HFFc6 (cell line): ENCODE data around the gene ATP6V0E1. TPM values are rescaled to one million over a fixed set of nuclear protein-coding genes. Genes with fewer than 3 reads are reported as not detected.
"Not testable (repeated sequence)": the region's sequence is repeated elsewhere in the genome, so short reads cannot be mapped to it uniquely, and the experiment has no call there.

ENCODE experiments used
- DNase-seq: peaks from one replicate; pipeline ENCODE4 v3.0.0-alpha.2; 2018
- H3K27ac Mint-ChIP-seq: 2 replicates; pipeline ENCODE4 v1.8.0; 2020; ENCODE audit warnings: mild to moderate bottlenecking, mixed read lengths
- H3K27me3 Mint-ChIP-seq: 2 replicates; pipeline ENCODE4 v1.8.0; 2021; ENCODE audit warnings: mild to moderate bottlenecking, moderate library complexity, mixed read lengths; ENCODE audit not compliant: insufficient read depth
- H3K36me3 Mint-ChIP-seq: 2 replicates; pipeline ENCODE4 v1.8.0; 2021; ENCODE audit warnings: low read depth, mixed read lengths
- H3K4me1 Mint-ChIP-seq: 2 replicates; pipeline ENCODE4 v1.8.0; 2020; ENCODE audit warnings: low read depth, mixed read lengths
- H3K4me3 Mint-ChIP-seq: 2 replicates; pipeline ENCODE4 v1.8.0; 2020; ENCODE audit warnings: mild to moderate bottlenecking, moderate library complexity, mixed read lengths
- H3K9me3 Mint-ChIP-seq: 2 replicates; pipeline ENCODE4 v1.8.0; 2020; ENCODE audit warnings: mild to moderate bottlenecking, mixed read lengths
- CTCF ChIP-seq: fragments of 200-600 bp; sonication (generic); IDR thresholded peaks from 2 replicates; pipeline ENCODE4 v1.5.0; 2021; ENCODE audit warnings: antibody characterized with exemption, mild to moderate bottlenecking
- total RNA-seq, 6 experiments: library from RNA; stranded (reverse); fragmentation: NEBNext Ultra II Directional; extraction: Animal tissue kit (Norgen Biotek cat#: 25700); gene quantifications; 2 replicates in 1 of 6; 3 replicates in 5 of 6; pipeline ENCODE4 v1.2.3, GENCODE V29; 2021

The ATP6V0E1 gene
- total RNA-seq, 6 experiments from 2014 or later, result 462 to 606 (median 488) TPM

GRCh38 chr5:173075137-173075843 is 91.7 kb downstream of the ATP6V0E1 start:
- TF ChIP-seq CTCF, result no peak
- Mint-ChIP-seq H3K4me3 (no peak overlapping the region), H3K36me3 (no peaks in the 10 kb centered on the region)

GRCh38 chr5:173075970-173076369 is 92.4 kb downstream of the ATP6V0E1 start:
- DNase-seq, result no peak
- no peak for TF ChIP-seq CTCF
- Mint-ChIP-seq H3K9me3 (no peaks in the 10 kb centered on the region), H3K4me3 (no peak overlapping the region), H3K27me3 (no peaks in the 10 kb centered on the region), H3K27ac (no peak overlapping the region), H3K4me1 (peaks cover 6% of the 10 kb centered on the region), H3K36me3 (peaks cover 5% of the 10 kb centered on the region; the same call in 1 of the 2 replicates)

More at GRCh38 chr5:173075137-173075843, 91.7 kb downstream of the ATP6V0E1 start:
- DNase-seq, result no peak
- no peaks in the 10 kb centered on the region for H3K9me3 Mint-ChIP-seq
- H3K4me1 Mint-ChIP-seq, result peaks cover 6% of the 10 kb centered on the region
- no peaks in the 10 kb centered on the region for H3K27me3 Mint-ChIP-seq
- H3K27ac Mint-ChIP-seq, result no peak overlapping the region

GRCh38 chr5:173076471-173076870 is 92.9 kb downstream of the ATP6V0E1 start:
- H3K27me3 Mint-ChIP-seq, result not testable (repeated sequence)

GRCh38 chr5:173078878-173079277 is 95.3 kb downstream of the ATP6V0E1 start:
- Mint-ChIP-seq H3K9me3 (no peaks in the 10 kb centered on the region), H3K27me3 (no peaks in the 10 kb centered on the region), H3K4me1 (peaks cover 6% of the 10 kb centered on the region), H3K36me3 (peaks cover 11% of the 10 kb centered on the region; the same call in 1 of the 2 replicates), H3K4me3 (no peak overlapping the region), H3K27ac (no peak overlapping the region)
- TF ChIP-seq CTCF, result no peak
- no peak for DNase-seq

More at GRCh38 chr5:173076471-173076870, 92.9 kb downstream of the ATP6V0E1 start:
- not testable (repeated sequence) for H3K27ac Mint-ChIP-seq, DNase-seq, H3K9me3 Mint-ChIP-seq, H3K4me1 Mint-ChIP-seq, H3K4me3 Mint-ChIP-seq, H3K36me3 Mint-ChIP-seq

Other genes starting within 250 kb of the ATP6V0E1 start
- 100 to 1,000 TPM; 213 to 319 (median 307) TPM for gene DUSP1, start 212.6 kb upstream of the ATP6V0E1 start, total RNA-seq
- gene ERGIC1, start 149.5 kb upstream of the ATP6V0E1 start, total RNA-seq, result 100 to 1,000 TPM; 240 to 276 (median 258) TPM
- gene RPL26L1, start 24.3 kb upstream of the ATP6V0E1 start, total RNA-seq, result 100 to 1,000 TPM in 5 of 6 experiments, 10 to 100 TPM in 1; 88.9 to 122 (median 113) TPM
- 10 to 100 TPM in 5 of 6 experiments, 1 to 10 TPM in 1; 8.7 to 15.3 (median 10.7) TPM for gene CREBRF, start 72.6 kb downstream of the ATP6V0E1 start, total RNA-seq
- gene BNIP1, start 160.8 kb downstream of the ATP6V0E1 start, total RNA-seq, result 10 to 100 TPM; 13.9 to 20.9 (median 17.3) TPM